Kidney (tissue), 14 donors: ENCODE data around the gene CACNG6. TPM values are rescaled to one million over a fixed set of nuclear protein-coding genes. Genes with fewer than 3 reads are reported as not detected.

ENCODE experiments used
- DNase-seq, 5 donors: peaks; one replicate each; pipeline ENCODE4 v3.0.0-alpha.2; 2013 to 2020
- FAIRE-seq: peaks from 2 replicates; lab custom pipeline; 2012; peaks lifted over from hg19 to GRCh38; lab: Jason Lieb, UNC
- H3K27ac ChIP-seq, 2 donors: one replicate each; pipeline ENCODE4 v1.7.0; 2013; ENCODE audit warnings: low read depth in 2 of 2, low read length in 2 of 2, inconsistent platforms in 1 of 2
- H3K27me3 ChIP-seq: one replicate; pipeline ENCODE4 v1.7.1; 2013; ENCODE audit warnings: low read length, inconsistent platforms; ENCODE audit not compliant: control insufficient read depth, insufficient read depth
- H3K36me3 ChIP-seq, 3 donors: one replicate each; pipeline versions ENCODE4 v1.7.0 to v1.7.1; 2013; ENCODE audit warnings: low read length in 3 of 3, control low read depth in 1 of 3, inconsistent platforms in 1 of 3; ENCODE audit not compliant: insufficient read depth in 3 of 3, control insufficient read depth in 2 of 3
- H3K4me1 ChIP-seq, 3 donors: one replicate each; pipeline versions ENCODE4 v1.7.0 to v1.7.1; 2013; ENCODE audit warnings: low read length in 3 of 3, inconsistent platforms in 1 of 3, low read depth in 1 of 3; ENCODE audit not compliant: control insufficient read depth in 2 of 3, insufficient read depth in 2 of 3
- H3K4me3 ChIP-seq, 3 donors: one replicate each; pipeline versions ENCODE4 v1.7.0 to v1.8.1; 2013; ENCODE audit warnings: low read length in 3 of 3, control low read depth in 1 of 3, inconsistent platforms in 1 of 3
- H3K9ac ChIP-seq, 3 donors: one replicate each; pipeline versions ENCODE4 v1.7.0 to v1.7.1; 2013; ENCODE audit warnings: low read length in 3 of 3, control low read depth in 1 of 3, inconsistent platforms in 1 of 3
- H3K9me3 ChIP-seq, 3 donors: one replicate each; pipeline versions ENCODE4 v1.7.0 to v1.7.1; 2013; ENCODE audit warnings: low read length in 3 of 3, control low read depth in 1 of 3, inconsistent platforms in 1 of 3; ENCODE audit not compliant: control insufficient read depth in 2 of 3, insufficient read depth in 1 of 3
- CTCF ChIP-seq: IDR thresholded peaks from 3 replicates; pipeline ENCODE4 v1.5.1; 2012; ENCODE audit warnings: mild to moderate bottlenecking, moderate library complexity, borderline replicate concordance; ENCODE audit not compliant: insufficient read depth; ENCODE audit errors: extremely low read depth
- intact Hi-C: fragments of 100-400 bp; cut with DNase I; formaldehyde crosslinking; loops from one replicate; pipeline ENCODE4 v1.11.1; 2022
- polyA plus RNA-seq: library from polyadenylated mRNA; stranded (reverse); fragments of 350-450 nt; fragmentation: Illumina TruSeq; extraction: RNeasy Lipid Tissue Mini Kit (QIAGEN cat#74804); gene quantifications from one replicate; pipeline ENCODE4 v1.2.3, GENCODE V29; 2014; ENCODE audit warnings: low read depth, low replicate concordance; ENCODE audit not compliant: insufficient read depth
- total RNA-seq: library from RNA; stranded (reverse); fragmentation: NEBNext Ultra II Directional; extraction: Animal tissue kit (Norgen Biotek cat#: 25700); gene quantifications from one replicate; pipeline ENCODE4 v1.2.1, GENCODE V29; 2021
- donor health status: control.
- donor health status: control.
- donor health status: control.
- donor health status: control.
- donor health status: control.
- donor health status: DM: yes; HTN: yes; CAD: no.
- donor health status: Normal renal cell carcinoma (clear cell type).

The CACNG6 gene
- total and polyA plus RNA-seq, 2 donors from 2014 or later = not detected

- TF ChIP-seq CTCF = no peak
- H3K9ac ChIP-seq = no peak overlapping the region
- no peaks in the 10 kb centered on the region for H3K9me3 ChIP-seq
- intact Hi-C loops = no loop called here
- FAIRE-seq (no peak), DNase-seq (no peak)
- H3K27ac ChIP-seq = no peak overlapping the region
- H3K27me3 ChIP-seq = no peaks in the 10 kb centered on the region
- no peak overlapping the region for H3K4me3 ChIP-seq
- no peaks in the 10 kb centered on the region for H3K4me1 ChIP-seq
- H3K36me3 ChIP-seq = no peaks in the 10 kb centered on the region
These were observed 48.6 kb downstream of the CACNG6 start for GRCh38 chr19:54040003-54040402.

- H3K4me3 ChIP-seq = no peak overlapping the region
- no peaks in the 10 kb centered on the region for H3K4me1 ChIP-seq
- no peaks in the 10 kb centered on the region for H3K9me3 ChIP-seq
- H3K9ac ChIP-seq = no peak overlapping the region
- intact Hi-C loops = no loop called here
- DNase-seq = no peak
- no peak overlapping the region for H3K27ac ChIP-seq
- no peak for TF ChIP-seq CTCF
- FAIRE-seq = no peak
- no peaks in the 10 kb centered on the region for H3K36me3 ChIP-seq
- no peaks in the 10 kb centered on the region for H3K27me3 ChIP-seq
These were observed 50.7 kb downstream of the CACNG6 start for GRCh38 chr19:54041969-54042606.

- Histone ChIP-seq H3K36me3 (no peaks in the 10 kb centered on the region), H3K4me1 (no peaks in the 10 kb centered on the region), H3K4me3 (no peak overlapping the region), H3K9me3 (no peaks in the 10 kb centered on the region), H3K27me3 (no peaks in the 10 kb centered on the region), H3K9ac (no peak overlapping the region), H3K27ac (no peak overlapping the region)
- no peak for TF ChIP-seq CTCF
- FAIRE-seq (no peak), DNase-seq (no peak)
- intact Hi-C loops = no loop called here
These were observed 51.6 kb downstream of the CACNG6 start for GRCh38 chr19:54042989-54043388.

- Histone ChIP-seq H3K4me3 (no peak overlapping the region), H3K27ac (no peak overlapping the region), H3K36me3 (no peaks in the 10 kb centered on the region), H3K4me1 (no peaks in the 10 kb centered on the region), H3K9me3 (peaks cover 0 to 3% (median 0%) of the 10 kb centered on the region in 3 donors), H3K27me3 (no peaks in the 10 kb centered on the region), H3K9ac (no peak overlapping the region)
- intact Hi-C loops = no loop called here
- FAIRE-seq (no peak), DNase-seq (no peak)
- no peak for TF ChIP-seq CTCF
These were observed 54.3 kb downstream of the CACNG6 start for GRCh38 chr19:54045771-54046170.
